Activated CD8-positive, alpha-beta memory T cell treated with anti-CD3 and anti-CD28 coated beads, Interleukin-2, amount 50 U/mL, for 24 hours (primary cell): ENCODE data around the gene CD58.

Source experiments
- DNase-seq: peaks from one replicate; pipeline ENCODE4 v3.0.0-alpha.2; 2020; ENCODE audit errors: extremely low read depth

CD58 gene

GRCh38 chr1:116472431-116472961 is 98.3 kb downstream of the CD58 start:
- DNase-seq = no peak

DNA sequence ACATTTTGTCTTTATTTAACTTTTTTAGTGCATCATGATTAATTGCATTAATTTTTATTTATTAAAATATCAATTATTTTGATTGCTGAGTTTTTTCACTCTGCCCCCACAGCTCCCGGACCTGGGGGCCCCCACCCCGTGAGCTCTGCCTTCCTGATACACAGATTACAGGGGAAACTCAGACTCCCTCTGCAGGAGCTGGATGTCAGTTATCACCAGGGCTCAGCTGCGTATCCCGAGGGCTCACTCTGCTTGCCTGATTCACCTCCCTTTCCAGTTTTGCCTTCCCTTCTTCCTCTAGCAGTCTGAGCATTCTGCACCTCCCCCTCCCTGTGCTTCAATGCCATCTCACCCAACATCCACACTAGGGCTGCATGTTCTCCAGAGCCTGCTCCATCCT is 99.6 kb downstream of the CD58 start:
- DNase-seq = no peak

DNA sequence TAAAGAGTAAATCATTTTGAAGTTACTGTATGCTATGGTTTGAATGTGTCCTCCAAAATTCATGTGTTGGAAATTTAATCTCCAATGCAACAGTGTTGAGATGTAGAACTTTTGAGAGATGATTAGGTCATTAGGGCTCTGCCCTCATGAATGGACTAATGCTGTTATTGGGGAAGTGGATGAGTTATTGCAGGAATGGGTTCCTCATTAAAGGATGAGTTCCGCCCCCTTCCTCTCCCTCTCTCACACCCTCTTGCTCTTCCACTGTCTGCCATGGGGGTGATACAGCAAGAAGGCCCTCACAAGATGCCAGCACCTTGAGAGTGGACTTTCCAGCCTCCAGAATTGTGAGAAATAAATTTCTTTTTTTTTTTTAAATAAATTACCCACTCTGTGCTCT is 100.2 kb downstream of the CD58 start:
- DNase-seq = no peak

GRCh38 chr1:116466810-116467557 is 103.8 kb downstream of the CD58 start:
- no peak for DNase-seq

GRCh38 chr1:116465845-116466685 is 104.8 kb downstream of the CD58 start:
- no peak for DNase-seq

DNA sequence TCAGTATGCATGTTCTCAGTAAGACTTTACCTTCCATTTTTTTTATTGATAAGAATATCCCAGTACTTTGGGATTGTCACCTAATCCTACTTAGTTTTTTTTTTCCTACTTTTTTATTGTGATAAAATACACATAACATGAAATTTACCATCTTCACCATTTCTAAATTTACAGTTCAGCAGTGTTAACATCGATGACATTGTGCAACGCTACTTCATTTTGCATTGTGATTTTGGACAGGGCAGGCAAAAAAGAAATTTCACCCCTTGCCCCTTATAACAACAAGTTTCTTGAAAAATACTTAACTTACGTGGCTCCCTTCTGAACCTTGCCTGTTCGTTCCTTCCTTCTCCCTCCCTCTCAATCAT is 105.4 kb downstream of the CD58 start:
- no peak for DNase-seq
